Measurements from ENCODE around the gene RPS21. TPM values are rescaled to one million over a fixed set of nuclear protein-coding genes. Genes with fewer than 3 reads are reported as not detected.

Gene RPS21
- total and polyA plus RNA-seq, 7 donors, result 2,383 to 8,235 (median 4,772) TPM

- Histone ChIP-seq H3K36me3 (peaks cover 0 to 15% (median 3%) of the 10 kb centered on the region in 4 donors), H3K4me3 (peak overlapping the region in 1 of 4 donors; percentile 6), H3K27me3 (no peaks in the 10 kb centered on the region), H3K9me3 (no peaks in the 10 kb centered on the region), H3K27ac (peak overlapping the region; percentile 90 to 99 (median 94)), H3K4me1 (peaks cover 0 to 97% (median 97%) of the 10 kb centered on the region in 4 donors)
- DNase-seq, result peak; percentile 78
- intact Hi-C loops (cut with DNase I), result no loop called here
- TF ChIP-seq CTCF (IDR thresholded peaks at IDR 0.05) (no peak), POLR2A (IDR thresholded peaks at IDR 0.05) (no peak), EP300 (IDR thresholded peaks at IDR 0.05) (no peak), POLR2AphosphoS5 (IDR thresholded peaks at IDR 0.05) (no peak)
- WGBS, 2 donors, result 73 to 77% methylated on average over 24 of the region's 24 CpGs
These were observed 28.5 kb upstream of the RPS21 start for GRCh38 chr20:62358171-62359042.

- DNase-seq, result no peak
- Histone ChIP-seq H3K4me3 (no peak overlapping the region), H3K27ac (peak overlapping the region; percentile 90 to 99 (median 94)), H3K36me3 (peaks cover 0 to 15% (median 3%) of the 10 kb centered on the region in 4 donors), H3K27me3 (no peaks in the 10 kb centered on the region), H3K9me3 (no peaks in the 10 kb centered on the region), H3K4me1 (peaks cover 0 to 97% (median 97%) of the 10 kb centered on the region in 4 donors)
- WGBS, 2 donors, result 78 to 79% methylated on average over 16 of the region's 16 CpGs
- intact Hi-C loops (cut with DNase I), result no loop called here
- TF ChIP-seq POLR2AphosphoS5 (IDR thresholded peaks at IDR 0.05), result no peak
These were observed 27.8 kb upstream of the RPS21 start for GRCh38 chr20:62359043-62359490.

- Histone ChIP-seq H3K27ac (peak overlapping the region; percentile 90 to 99 (median 94)), H3K4me3 (no peak overlapping the region), H3K4me1 (peaks cover 0 to 97% (median 97%) of the 10 kb centered on the region in 4 donors), H3K27me3 (no peaks in the 10 kb centered on the region), H3K36me3 (peaks cover 0 to 15% (median 3%) of the 10 kb centered on the region in 4 donors), H3K9me3 (no peaks in the 10 kb centered on the region)
- 39 to 70% methylated on average over 25 of the region's 25 CpGs for WGBS, 2 donors
- TF ChIP-seq POLR2A (IDR thresholded peaks at IDR 0.05), result no peak
- peak; percentile 28 to 41 (median 31) for TF ChIP-seq POLR2AphosphoS5 (IDR thresholded peaks at IDR 0.05)
- intact Hi-C loops (cut with DNase I), result no loop called here
- DNase-seq, result peak; percentile 75
These were observed 27.3 kb upstream of the RPS21 start for GRCh38 chr20:62359491-62360121.

GRCh38 chr20:62360854-62361798 lies 25.8 kb upstream of the RPS21 start:
- DNase-seq, result peak; percentile 71
- Histone ChIP-seq H3K27ac (peak overlapping the region; percentile 95 to 99 (median 98)), H3K9me3 (no peaks in the 10 kb centered on the region), H3K36me3 (peaks cover 0 to 15% (median 3%) of the 10 kb centered on the region in 4 donors), H3K4me1 (peaks cover 0 to 97% (median 93%) of the 10 kb centered on the region in 4 donors), H3K27me3 (no peaks in the 10 kb centered on the region), H3K4me3 (no peak overlapping the region)
- intact Hi-C loops (cut with DNase I), result no loop called here
- 42 to 67% methylated on average over 25 of the region's 25 CpGs for WGBS, 2 donors
- TF ChIP-seq POLR2AphosphoS5 (IDR thresholded peaks at IDR 0.05), result no peak
- TF ChIP-seq EP300 (IDR thresholded peaks at IDR 0.05), result no peak
- no peak for TF ChIP-seq POLR2A (IDR thresholded peaks at IDR 0.05)
- no peak for TF ChIP-seq CTCF (IDR thresholded peaks at IDR 0.05)

Data from sigmoid colon (tissue), 7 donors.